ENCODE results near the gene MMD. TPM values are rescaled to one million over a fixed set of nuclear protein-coding genes. Genes with fewer than 3 reads are reported as not detected.
"Not testable (repeated sequence)": the region's sequence is repeated elsewhere in the genome, so short reads cannot be mapped to it uniquely, and the experiment has no call there.

MMD gene, protein sequence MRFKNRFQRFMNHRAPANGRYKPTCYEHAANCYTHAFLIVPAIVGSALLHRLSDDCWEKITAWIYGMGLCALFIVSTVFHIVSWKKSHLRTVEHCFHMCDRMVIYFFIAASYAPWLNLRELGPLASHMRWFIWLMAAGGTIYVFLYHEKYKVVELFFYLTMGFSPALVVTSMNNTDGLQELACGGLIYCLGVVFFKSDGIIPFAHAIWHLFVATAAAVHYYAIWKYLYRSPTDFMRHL
- 10 to 100 TPM; 29.6 to 30.8 TPM for total RNA-seq

DNA sequence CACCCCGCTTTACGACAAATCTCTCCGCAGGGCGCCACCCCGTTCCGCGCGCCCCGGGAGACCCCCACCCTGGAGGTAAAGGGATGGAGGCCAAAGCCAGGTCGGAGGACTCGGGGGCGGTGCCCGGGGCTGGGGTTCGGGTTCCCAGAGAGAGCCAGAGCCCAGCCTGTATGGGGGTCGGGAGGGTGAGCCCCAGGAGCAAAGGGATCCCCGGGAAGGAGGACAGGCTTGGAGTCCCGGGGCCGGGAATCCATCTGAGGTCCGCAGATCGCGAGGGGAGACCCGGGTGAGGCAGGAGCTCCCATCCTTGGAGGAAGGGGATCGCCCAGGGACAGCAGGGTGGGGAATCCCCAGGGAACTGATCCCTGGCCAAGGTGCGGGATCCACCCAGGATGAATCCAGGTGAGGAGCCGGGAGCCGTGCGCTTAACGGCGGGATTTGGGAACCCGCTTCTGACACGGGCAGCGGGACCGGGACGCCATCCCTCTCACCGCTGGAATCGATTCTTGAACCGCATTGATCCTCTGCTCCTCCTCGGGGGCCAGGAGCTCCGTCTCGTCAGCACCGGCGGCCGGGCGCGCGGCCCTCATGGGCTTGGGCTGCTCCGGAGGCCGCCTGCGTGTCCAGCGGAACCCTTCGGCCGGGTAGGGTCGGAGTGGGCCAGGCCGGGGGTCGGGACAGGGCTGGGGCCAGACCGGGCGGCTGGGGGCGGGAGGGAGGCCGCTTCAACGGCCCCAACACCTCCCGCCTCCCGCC lies at the start of gene MMD:
MMD (minus strand) TSS at position 657 of the 756 bp plus-strand sequence; CDS start at position 517, 140 bp downstream.
- DNase-seq = peak; percentile 31

DNA sequence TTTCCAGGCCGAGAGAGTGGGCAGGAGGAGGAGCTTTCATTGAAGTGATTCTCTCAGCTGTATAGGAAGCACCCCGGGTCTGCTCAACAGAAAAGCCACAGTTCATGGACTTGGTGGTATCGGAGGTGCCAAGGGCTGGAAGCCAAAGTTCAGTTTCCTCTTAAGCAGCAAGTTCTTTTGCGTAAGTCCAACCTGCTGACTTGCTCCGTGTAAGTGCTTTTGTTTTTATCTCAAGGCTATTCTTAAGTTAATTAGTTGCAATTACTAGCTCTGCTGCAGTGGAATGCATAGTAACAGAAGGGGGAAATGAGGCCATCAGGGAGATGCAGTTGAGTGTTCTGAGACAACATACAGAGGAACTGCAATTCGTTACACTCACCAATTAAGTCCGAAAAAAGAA lies 45.0 kb upstream of the MMD start:
- Mint-ChIP-seq H3K9me3 (no peaks in the 10 kb centered on the region), H3K4me3 (no peak overlapping the region), H3K4me1 (peaks cover 6% of the 10 kb centered on the region), H3K27me3 (no peaks in the 10 kb centered on the region), H3K27ac (no peak overlapping the region), H3K36me3 (ENCODE audit: low read depth) (no peaks in the 10 kb centered on the region)
- DNase-seq = no peak
- ChIA-PET CTCF (interaction anchor here (0.5 to 0.7 kb wide), 2 partner anchors 71 to 108 kb away, joined by 3 to 5 read pairs; no protein-coding TSS in a partner anchor), POLR2A (no interaction called here)

More for the DNA sequence above, at the start of gene MMD:
- POLR2A ChIA-PET = interaction anchor here (0.6 to 2.5 kb wide), 14 partner anchors 12 to 1557 kb away, joined by 3 to 15 read pairs (median 5); partner anchors contain the start of genes COX11, SCPEP1 and STXBP4
- CTCF ChIA-PET = interaction anchor here (1.0 kb wide), 1 partner anchor 93 kb away, joined by 4 read pairs; no protein-coding TSS in a partner anchor
- peaks cover 44% of the 10 kb centered on the region for H3K4me1 Mint-ChIP-seq
- H3K9me3 Mint-ChIP-seq = no peaks in the 10 kb centered on the region
- peaks cover 36% of the 10 kb centered on the region for H3K36me3 Mint-ChIP-seq (ENCODE audit: low read depth)
- peak within 1 kb of the TSS; percentile 98 for H3K27ac Mint-ChIP-seq
- peaks cover 27% of the 10 kb centered on the region for H3K27me3 Mint-ChIP-seq
- peak within 1 kb of the TSS; percentile 90 for H3K4me3 Mint-ChIP-seq

DNA sequence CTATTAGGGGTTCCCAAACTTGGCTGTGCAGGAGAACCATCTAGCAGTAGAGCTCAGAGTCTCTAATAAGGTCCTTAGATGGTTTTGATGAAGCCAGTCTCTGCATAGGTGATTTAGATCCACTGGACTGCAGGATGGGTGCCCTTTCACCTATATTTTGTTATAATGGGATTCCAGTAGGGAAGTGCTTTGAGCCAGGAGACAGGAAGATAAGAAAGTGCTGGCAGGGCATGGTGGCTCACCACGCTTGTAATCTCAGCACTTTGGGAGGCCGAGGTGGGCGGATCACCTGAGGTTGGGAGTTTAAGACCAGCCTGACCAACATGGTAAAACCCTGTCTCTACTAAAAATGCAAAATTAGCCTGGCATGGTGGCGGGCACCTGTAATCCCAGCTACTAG lies 44.1 kb upstream of the MMD start:
- CTCF ChIA-PET; H3K9me3 Mint-ChIP-seq; H3K27ac Mint-ChIP-seq; H3K36me3 Mint-ChIP-seq (ENCODE audit: low read depth); POLR2A ChIA-PET; H3K4me3 Mint-ChIP-seq; DNase-seq; H3K4me1 Mint-ChIP-seq; H3K27me3 Mint-ChIP-seq: not testable (repeated sequence)

DNA sequence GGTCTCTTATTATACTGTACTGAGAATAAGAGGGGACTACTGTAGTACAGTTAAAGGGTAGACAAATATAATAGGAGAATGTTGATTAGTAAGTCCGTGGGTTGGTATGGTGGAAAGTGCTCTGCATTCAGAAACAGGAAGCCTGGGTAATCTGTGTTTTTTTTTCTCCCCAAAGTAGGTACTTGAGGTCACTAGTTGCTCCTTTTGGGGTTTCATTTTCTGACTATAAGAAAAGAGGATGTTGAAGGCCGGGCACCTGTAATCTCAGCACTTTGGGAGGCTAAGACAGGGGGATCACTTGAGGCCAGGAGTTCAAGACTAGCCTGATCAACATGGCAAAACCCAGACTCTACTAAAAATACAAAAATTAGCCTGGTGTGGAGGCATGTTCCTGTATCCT lies 42.0 kb upstream of the MMD start:
- H3K4me1 Mint-ChIP-seq = peaks cover 12% of the 10 kb centered on the region
- ChIA-PET CTCF (no interaction called here), POLR2A (no interaction called here)
- H3K9me3 Mint-ChIP-seq = no peaks in the 10 kb centered on the region
- DNase-seq = no peak
- no peak overlapping the region for H3K4me3 Mint-ChIP-seq
- no peaks in the 10 kb centered on the region for H3K27me3 Mint-ChIP-seq
- no peak overlapping the region for H3K27ac Mint-ChIP-seq
- no peaks in the 10 kb centered on the region for H3K36me3 Mint-ChIP-seq (ENCODE audit: low read depth)

DNA sequence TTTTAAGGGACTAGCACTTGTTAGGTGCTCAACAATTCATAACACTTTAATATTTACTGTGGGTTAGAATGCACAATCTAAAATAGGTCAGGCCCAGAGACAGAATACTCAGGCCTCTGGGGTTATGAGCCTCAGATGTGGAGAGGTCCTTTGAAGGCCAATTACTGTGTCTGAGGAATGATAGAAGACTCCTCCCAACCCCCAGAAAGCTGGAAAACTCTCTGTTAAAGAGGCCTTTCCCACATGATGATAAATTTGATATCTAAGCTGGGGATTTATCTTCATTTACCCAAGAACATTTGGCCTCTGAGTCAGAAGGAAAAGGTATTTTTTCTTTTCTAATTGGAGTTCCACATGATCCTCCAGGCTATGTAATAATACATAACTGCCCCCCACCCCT lies 41.1 kb upstream of the MMD start:
- POLR2A ChIA-PET = no interaction called here
- H3K4me3 Mint-ChIP-seq = no peak overlapping the region
- H3K27ac Mint-ChIP-seq = no peak overlapping the region
- no peak for DNase-seq
- CTCF ChIA-PET = no interaction called here
- H3K4me1 Mint-ChIP-seq = peaks cover 20% of the 10 kb centered on the region
- no peaks in the 10 kb centered on the region for H3K27me3 Mint-ChIP-seq
- peaks cover 2% of the 10 kb centered on the region for H3K9me3 Mint-ChIP-seq
- H3K36me3 Mint-ChIP-seq (ENCODE audit: low read depth) = no peaks in the 10 kb centered on the region

DNA sequence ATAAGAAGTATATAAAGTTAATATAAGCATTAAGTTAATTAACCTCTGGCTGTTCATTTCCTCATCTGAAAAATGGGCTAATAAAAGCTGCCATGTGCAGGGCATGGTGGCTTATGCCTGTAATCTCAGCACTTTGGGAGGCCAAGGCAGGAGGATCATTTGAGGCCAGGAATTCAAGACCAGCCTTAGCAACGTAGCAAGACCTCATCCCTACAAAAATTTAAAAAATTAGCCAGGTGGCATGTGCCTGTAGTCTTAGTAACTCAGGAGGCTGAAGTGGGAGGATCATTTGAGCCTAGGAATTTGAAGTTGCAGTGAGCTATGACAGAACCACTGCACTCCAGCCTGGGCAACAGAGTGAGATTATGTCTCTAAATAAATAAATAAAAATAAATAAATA lies 40.6 kb upstream of the MMD start:
- Mint-ChIP-seq H3K27ac (no peak overlapping the region), H3K27me3 (no peaks in the 10 kb centered on the region), H3K4me3 (no peak overlapping the region), H3K4me1 (peaks cover 20% of the 10 kb centered on the region), H3K9me3 (peaks cover 2% of the 10 kb centered on the region), H3K36me3 (ENCODE audit: low read depth) (no peaks in the 10 kb centered on the region)
- POLR2A ChIA-PET = no interaction called here
- no peak for DNase-seq
- CTCF ChIA-PET = no interaction called here

DNA sequence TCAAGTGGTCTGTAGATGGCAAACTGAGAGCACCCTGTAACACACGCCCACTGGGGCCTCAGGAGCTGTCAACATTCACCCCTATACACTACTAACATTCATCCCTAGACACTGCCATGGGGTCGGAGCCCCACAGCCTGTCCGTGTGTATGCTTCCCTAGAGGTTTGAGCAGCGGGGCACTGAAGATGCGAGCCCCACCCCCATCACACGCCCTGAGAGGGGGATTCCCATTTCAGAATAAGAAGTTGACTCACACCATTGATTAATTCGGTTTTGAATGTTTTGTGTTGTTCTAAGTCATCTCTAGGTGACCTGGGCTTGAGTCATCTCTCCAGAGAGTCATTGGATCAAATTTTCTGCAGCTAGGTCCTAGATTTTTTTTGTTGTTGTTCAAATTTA lies 37.3 kb upstream of the MMD start:
- Mint-ChIP-seq H3K27ac (no peak overlapping the region), H3K4me1 (peaks cover 20% of the 10 kb centered on the region), H3K27me3 (peaks cover 2% of the 10 kb centered on the region), H3K4me3 (no peak overlapping the region), H3K9me3 (peaks cover 5% of the 10 kb centered on the region), H3K36me3 (ENCODE audit: low read depth) (no peaks in the 10 kb centered on the region)
- POLR2A ChIA-PET = no interaction called here
- peak; percentile 26 for DNase-seq
- CTCF ChIA-PET = no interaction called here

DNA sequence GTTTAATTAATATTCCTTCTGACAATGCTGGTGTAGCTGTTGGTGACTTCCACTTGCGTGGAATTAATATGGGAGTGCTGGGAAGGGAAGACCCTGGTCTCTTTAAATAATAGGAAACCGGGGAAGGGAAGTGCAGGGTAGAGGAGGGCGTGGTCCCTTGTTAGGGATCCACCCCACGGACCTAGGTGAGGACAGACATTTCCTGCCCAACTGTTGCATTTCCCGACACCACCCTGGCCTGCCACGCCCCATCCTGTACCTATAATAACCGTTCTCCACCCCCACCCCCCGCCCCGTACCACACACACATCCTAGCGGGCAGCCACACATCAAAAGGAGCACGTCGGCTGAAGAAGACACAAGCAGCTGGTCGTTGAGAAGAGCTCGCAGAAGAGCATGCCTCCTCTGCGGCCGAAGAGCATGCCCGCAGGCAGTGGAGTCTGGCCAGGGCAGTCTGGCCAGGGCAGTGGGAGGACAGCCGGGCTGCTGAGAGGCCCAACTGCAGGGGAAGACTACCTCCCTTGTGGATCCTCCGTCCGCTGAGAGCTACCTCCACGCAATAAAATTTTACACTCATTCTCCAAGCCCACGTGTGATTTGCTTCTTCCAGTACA lies 36.8 kb upstream of the MMD start:
- no peak overlapping the region for H3K4me3 Mint-ChIP-seq
- POLR2A ChIA-PET = no interaction called here
- H3K36me3 Mint-ChIP-seq (ENCODE audit: low read depth) = no peaks in the 10 kb centered on the region
- H3K4me1 Mint-ChIP-seq = peaks cover 18% of the 10 kb centered on the region
- H3K27me3 Mint-ChIP-seq = peaks cover 5% of the 10 kb centered on the region
- no peak for DNase-seq
- H3K27ac Mint-ChIP-seq = no peak overlapping the region
- H3K9me3 Mint-ChIP-seq = peaks cover 5% of the 10 kb centered on the region
- CTCF ChIA-PET = no interaction called here

DNA sequence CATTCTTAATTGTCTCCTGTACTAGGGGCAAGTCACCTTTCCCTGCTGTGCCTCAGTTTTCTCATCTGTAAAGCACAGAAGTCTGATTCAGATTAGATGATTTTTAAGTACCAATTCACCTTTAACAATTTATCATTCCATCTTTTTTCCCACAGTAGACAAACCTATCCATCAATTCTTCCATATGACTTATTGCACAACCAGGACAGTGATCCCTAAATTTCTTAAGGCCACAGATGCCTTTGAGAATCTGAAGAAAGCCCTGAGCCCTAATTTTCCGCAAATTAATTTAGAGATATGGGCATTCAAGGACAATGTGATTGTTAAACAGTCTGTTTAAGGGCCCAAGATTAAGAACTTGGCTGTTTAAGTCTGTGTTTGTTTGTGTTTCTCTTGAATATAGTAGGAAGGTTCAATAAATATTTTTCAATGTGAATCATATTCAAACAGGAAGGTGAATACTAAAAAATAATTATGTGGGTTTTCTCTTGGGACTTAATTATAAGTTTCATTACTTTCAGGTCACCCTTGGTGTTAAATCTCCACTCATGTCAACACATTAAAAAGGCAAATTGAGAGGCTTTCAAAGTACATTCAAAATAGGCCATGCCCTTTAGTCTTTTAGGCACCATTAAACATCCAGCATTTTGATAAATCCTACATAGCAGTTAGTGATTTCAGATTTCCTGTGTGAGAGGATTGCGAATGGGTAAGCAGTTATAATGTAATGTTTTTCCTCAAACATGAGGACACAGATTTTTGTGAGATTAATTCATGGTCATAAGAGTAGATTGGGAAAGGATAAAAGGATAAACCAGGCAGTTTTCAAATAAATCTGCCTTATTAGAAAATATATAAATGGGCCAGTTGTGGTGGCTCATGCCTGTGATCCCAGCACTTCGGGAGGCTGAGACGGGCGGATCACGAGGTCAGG lies 34.9 kb upstream of the MMD start:
- CTCF ChIA-PET = no interaction called here
- H3K9me3 Mint-ChIP-seq = peaks cover 5% of the 10 kb centered on the region
- no peaks in the 10 kb centered on the region for H3K36me3 Mint-ChIP-seq (ENCODE audit: low read depth)
- H3K27ac Mint-ChIP-seq = no peak overlapping the region
- POLR2A ChIA-PET = no interaction called here
- H3K27me3 Mint-ChIP-seq = peaks cover 5% of the 10 kb centered on the region
- no peak for DNase-seq
- peaks cover 29% of the 10 kb centered on the region for H3K4me1 Mint-ChIP-seq
- no peak overlapping the region for H3K4me3 Mint-ChIP-seq

DNA sequence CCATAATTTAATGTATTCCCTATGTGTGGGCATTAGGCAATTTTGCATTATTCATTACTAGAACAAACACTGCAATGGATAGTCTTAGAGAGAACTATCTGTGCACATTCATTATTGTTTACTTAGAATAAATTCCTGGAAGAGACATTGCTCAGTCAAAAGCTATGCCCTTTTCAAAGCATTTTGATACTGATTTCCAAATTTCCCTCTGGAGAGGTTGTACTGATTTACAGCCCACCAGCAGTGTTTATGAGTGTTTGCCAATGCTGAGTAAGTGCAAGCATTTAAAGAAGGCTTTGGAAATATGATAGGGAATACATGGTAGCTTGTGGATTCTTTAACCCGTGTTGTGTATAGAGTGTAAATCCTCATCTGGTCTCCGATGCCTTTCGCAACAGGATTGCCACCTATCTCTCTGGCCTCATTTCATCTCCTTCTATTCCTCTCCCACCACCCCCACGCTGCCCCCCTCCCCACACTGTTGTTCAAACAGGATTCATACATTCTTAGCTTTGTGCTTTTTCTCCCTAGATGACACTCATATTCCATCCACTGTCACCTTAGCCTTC lies 33.4 kb upstream of the MMD start:
- Mint-ChIP-seq H3K4me3 (no peak overlapping the region), H3K4me1 (peaks cover 32% of the 10 kb centered on the region), H3K27ac (no peak overlapping the region), H3K9me3 (peaks cover 5% of the 10 kb centered on the region), H3K36me3 (ENCODE audit: low read depth) (no peaks in the 10 kb centered on the region), H3K27me3 (peaks cover 7% of the 10 kb centered on the region)
- ChIA-PET CTCF (no interaction called here), POLR2A (no interaction called here)
- DNase-seq = no peak

DNA sequence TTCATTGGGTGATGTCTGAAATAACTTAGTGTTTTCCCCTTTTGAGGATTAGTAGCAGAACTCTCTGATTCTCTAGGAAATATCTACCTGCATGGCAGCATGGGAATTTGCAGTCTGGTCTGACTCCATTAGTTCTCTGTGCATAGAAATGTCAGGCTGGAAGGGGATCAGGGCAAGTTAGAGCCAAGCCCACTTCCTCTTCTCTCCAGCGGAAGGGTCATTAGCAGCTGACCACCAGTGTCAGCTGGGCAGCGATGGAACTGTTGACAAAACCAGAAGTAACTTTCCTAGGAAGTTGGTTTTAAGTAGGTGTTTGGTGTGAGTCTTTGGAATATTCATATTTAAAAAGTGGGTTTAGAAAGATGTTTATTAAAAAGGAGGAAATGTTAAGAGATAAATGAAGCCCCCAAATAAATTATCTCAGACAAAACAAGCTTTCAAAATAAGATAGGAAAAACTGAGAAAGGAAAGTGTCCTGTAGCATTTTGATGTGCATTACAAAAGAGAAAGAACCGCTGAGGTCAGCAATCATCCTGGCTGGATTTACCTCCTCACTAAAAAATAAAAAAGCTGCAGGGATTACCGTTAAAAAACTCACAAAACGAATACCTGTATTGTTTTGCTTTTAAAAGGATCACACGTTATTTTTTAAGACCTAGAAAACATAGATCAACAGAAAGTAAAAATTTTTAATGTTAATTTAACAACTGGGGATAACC lies 32.4 kb upstream of the MMD start:
- CTCF ChIA-PET = no interaction called here
- peaks cover 5% of the 10 kb centered on the region for H3K9me3 Mint-ChIP-seq
- peaks cover 30% of the 10 kb centered on the region for H3K4me1 Mint-ChIP-seq

DNA sequence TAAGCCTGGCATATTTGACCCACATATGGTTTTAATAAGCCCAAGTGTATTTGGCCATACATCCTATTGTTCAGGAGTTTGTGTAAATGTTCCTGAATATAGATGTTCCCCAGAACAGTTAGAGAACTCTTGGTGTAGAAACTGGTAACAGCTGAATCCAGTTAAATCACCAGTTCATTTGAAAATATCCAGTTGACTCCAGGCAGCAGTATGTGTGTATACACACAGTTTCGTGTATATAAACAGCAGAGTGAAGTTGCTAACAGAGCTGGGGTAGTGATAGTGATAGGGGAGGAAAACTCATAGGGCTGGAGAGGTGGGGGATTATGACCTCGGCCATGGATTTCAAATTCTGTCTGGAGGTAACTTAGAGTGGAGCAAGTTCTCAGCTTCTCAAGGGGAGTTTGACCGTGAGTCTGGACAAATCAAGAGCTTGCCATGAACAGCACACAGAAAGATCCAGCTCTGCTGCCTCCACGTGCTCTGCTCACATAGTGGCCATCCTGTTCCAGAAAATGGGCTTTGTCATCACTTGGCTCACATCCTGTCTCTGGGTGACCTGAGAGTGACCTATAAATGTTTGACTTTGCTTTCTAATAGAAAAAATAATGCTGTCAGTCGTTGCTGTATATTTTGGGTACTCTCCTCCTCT lies 30.6 kb upstream of the MMD start:
- no peak for DNase-seq
- ChIA-PET CTCF (no interaction called here), POLR2A (no interaction called here)
- H3K27ac Mint-ChIP-seq = no peak overlapping the region
- peaks cover 17% of the 10 kb centered on the region for H3K4me1 Mint-ChIP-seq
- H3K36me3 Mint-ChIP-seq (ENCODE audit: low read depth) = no peaks in the 10 kb centered on the region
- no peak overlapping the region for H3K4me3 Mint-ChIP-seq
- peaks cover 3% of the 10 kb centered on the region for H3K9me3 Mint-ChIP-seq
- H3K27me3 Mint-ChIP-seq = peaks cover 7% of the 10 kb centered on the region

More for the DNA sequence above, 32.4 kb upstream of the MMD start:
- POLR2A ChIA-PET = no interaction called here
- H3K27ac Mint-ChIP-seq = no peak overlapping the region
- no peak for DNase-seq
- peaks cover 7% of the 10 kb centered on the region for H3K27me3 Mint-ChIP-seq
- H3K4me3 Mint-ChIP-seq = no peak overlapping the region
- H3K36me3 Mint-ChIP-seq (ENCODE audit: low read depth) = no peaks in the 10 kb centered on the region

All from activated CD4-positive, alpha-beta memory T cell treated with anti-CD3 and anti-CD28 coated beads, Interleukin-2, amount 10 ng/mL, durations not matched to agents 7 days and 5 days (primary cell).